Upper lobe of left lung (tissue), 4 donors: Measurements from ENCODE around the gene TMEM250.

Source experiments
- EP300 ChIP-seq, 4 donors: sonication (generic); formaldehyde crosslinking; IDR thresholded peaks; one replicate each; pipeline ENCODE4 v1.5.1; 2017; ENCODE audit warnings: antibody characterized with exemption in 4 of 4, control low read depth in 2 of 4
- POLR2A ChIP-seq, 4 donors: fragments of 450-650 bp; IDR thresholded peaks; one replicate each; pipeline ENCODE4 v1.5.1; 2016 to 2017; ENCODE audit warnings: antibody characterized with exemption in 4 of 4, mild to moderate bottlenecking in 2 of 4
- POLR2AphosphoS5 ChIP-seq, 2 donors: sonication (generic); formaldehyde crosslinking; IDR thresholded peaks; one replicate each; pipeline ENCODE4 v1.5.1; 2017; ENCODE audit warnings: antibody characterized with exemption in 2 of 2
- TF ChIP-seq, protein P1 (sequence below), 6 experiments: fragments of 450-650 bp in 4 of 6; fragments of 200-600 bp in 2 of 6; sonication (generic) in 2 of 6; IDR thresholded peaks; one replicate each; pipeline ENCODE4 v1.5.1; 2016 to 2019; ENCODE audit warnings: antibody characterized with exemption in 6 of 6

DNA sequence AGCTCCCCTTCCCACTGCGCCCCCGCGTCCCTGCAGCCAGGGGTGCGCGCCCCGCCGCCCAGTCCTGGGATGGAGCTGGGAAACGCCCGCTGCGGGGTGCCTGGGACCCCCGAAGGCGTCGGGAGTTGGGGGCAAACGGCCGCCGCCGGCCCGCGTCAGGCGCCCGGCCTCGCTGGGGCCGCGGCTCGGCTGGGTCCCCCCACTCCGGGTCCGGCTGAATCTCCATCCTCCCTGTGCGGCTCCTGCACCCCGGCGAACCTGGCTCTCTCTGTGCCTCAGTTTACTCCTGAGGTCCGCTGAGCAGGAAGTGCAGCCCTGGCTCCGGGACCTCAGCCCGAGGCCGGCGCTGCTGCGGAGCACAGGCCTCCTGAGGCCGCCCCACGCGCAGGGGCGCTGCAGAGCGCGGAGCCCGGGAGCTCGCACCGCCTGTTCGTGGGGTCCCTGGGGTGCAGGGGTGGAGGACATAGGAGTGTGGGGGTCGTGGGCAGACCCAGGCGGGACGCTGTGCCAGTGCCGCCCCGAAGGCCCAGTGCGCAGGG is 13.9 kb upstream of the TMEM250 start:
- TF ChIP-seq POLR2A (IDR thresholded peaks at IDR 0.05) (no peak), EP300 (IDR thresholded peaks at IDR 0.05) (no peak), POLR2AphosphoS5 (IDR thresholded peaks at IDR 0.05) (no peak)
- TF ChIP-seq, protein P1, sequence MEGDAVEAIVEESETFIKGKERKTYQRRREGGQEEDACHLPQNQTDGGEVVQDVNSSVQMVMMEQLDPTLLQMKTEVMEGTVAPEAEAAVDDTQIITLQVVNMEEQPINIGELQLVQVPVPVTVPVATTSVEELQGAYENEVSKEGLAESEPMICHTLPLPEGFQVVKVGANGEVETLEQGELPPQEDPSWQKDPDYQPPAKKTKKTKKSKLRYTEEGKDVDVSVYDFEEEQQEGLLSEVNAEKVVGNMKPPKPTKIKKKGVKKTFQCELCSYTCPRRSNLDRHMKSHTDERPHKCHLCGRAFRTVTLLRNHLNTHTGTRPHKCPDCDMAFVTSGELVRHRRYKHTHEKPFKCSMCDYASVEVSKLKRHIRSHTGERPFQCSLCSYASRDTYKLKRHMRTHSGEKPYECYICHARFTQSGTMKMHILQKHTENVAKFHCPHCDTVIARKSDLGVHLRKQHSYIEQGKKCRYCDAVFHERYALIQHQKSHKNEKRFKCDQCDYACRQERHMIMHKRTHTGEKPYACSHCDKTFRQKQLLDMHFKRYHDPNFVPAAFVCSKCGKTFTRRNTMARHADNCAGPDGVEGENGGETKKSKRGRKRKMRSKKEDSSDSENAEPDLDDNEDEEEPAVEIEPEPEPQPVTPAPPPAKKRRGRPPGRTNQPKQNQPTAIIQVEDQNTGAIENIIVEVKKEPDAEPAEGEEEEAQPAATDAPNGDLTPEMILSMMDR (IDR thresholded peaks at IDR 0.05), result no peak
